Large intestine (tissue), 3 donors: ENCODE results near the gene COQ4. TPM values are rescaled to one million over a fixed set of nuclear protein-coding genes. Genes with fewer than 3 reads are reported as not detected.

Experiments used
- DNase-seq, 2 donors: peaks; one replicate each; pipeline versions ENCODE4 v3.0.0 to v3.0.0-alpha.2; 2013
- H3K27ac ChIP-seq: one replicate; pipeline ENCODE4 v1.5.1; 2013; ENCODE audit warnings: low read length
- H3K27me3 ChIP-seq: 2 replicates; pipeline ENCODE4 v1.6.1; 2013; ENCODE audit warnings: low read length; ENCODE audit not compliant: control insufficient read depth, insufficient read depth
- H3K36me3 ChIP-seq: 2 replicates; pipeline ENCODE4 v1.6.1; 2013; ENCODE audit warnings: low read length; ENCODE audit not compliant: control insufficient read depth, insufficient read depth
- H3K4me1 ChIP-seq: one replicate; pipeline ENCODE4 v1.6.1; 2013; ENCODE audit warnings: low read length; ENCODE audit not compliant: control insufficient read depth, insufficient read depth
- H3K4me3 ChIP-seq: one replicate; pipeline ENCODE4 v1.5.1; 2013; ENCODE audit warnings: low read length
- H3K9me3 ChIP-seq: one replicate; pipeline ENCODE4 v1.6.1; 2013; ENCODE audit warnings: mild to moderate bottlenecking, low read depth, low read length, moderate library complexity; ENCODE audit not compliant: control insufficient read depth
- WGBS: methylation state at CpG from one replicate; pipeline ENCODE4 v1.1.5; 2013; ENCODE audit warnings: low lambda C conversion rate; ENCODE audit not compliant: insufficient coverage; 5-methylcytosine and 5-hydroxymethylcytosine counted together
- polyA plus RNA-seq: library from polyadenylated mRNA; unstranded; fragments of 120-200 nt; gene quantifications from one replicate; pipeline ENCODE4 v1.2.1, GENCODE V29; 2013

Gene COQ4
- polyA plus RNA-seq, 1 donor, result 88.1 TPM

DNA sequence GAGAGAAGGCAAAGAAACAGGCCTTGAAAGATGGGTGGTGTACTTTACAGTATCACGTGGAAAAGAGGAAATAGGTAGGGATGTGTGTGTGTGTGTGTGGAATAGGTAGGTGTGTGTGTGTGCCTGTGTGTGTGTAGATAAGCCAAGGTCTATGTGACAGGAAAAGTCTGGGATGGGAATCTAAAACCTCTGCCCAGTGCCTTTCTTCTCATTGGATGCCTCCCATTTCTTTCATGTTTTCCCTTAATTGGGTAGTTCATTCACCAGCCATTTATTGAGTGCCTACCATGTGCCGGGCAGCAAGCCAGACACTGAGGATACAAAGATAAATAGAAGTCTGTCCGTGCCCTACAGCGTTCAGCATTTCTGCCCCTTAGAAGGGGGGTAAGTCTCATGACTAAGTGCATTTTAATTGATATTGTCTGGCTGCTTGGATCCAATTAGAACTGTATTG is 49.6 kb downstream of the COQ4 start:
- WGBS, result 17% methylated on average over 1 of the region's 4 CpGs
- no peaks in the 10 kb centered on the region for H3K27me3 ChIP-seq
- H3K27ac ChIP-seq, result peak overlapping the region; percentile 95
- H3K36me3 ChIP-seq, result peaks cover 12% of the 10 kb centered on the region
- peaks cover 5% of the 10 kb centered on the region for H3K4me1 ChIP-seq
- peak overlapping the region; percentile 73 for H3K4me3 ChIP-seq
- peak in 1 of 2 donors; percentile 57 for DNase-seq
- H3K9me3 ChIP-seq, result no peaks in the 10 kb centered on the region

GRCh38 chr9:128372784-128373183 is 50.1 kb downstream of the COQ4 start:
- no peak for DNase-seq
- H3K27ac ChIP-seq, result no peak overlapping the region
- H3K27me3 ChIP-seq, result no peaks in the 10 kb centered on the region
- no CpG with 5 or more reads among the region's 1 CpG for WGBS
- peaks cover 13% of the 10 kb centered on the region for H3K36me3 ChIP-seq
- no peak overlapping the region for H3K4me3 ChIP-seq
- H3K4me1 ChIP-seq, result peaks cover 5% of the 10 kb centered on the region
- H3K9me3 ChIP-seq, result no peaks in the 10 kb centered on the region

DNA sequence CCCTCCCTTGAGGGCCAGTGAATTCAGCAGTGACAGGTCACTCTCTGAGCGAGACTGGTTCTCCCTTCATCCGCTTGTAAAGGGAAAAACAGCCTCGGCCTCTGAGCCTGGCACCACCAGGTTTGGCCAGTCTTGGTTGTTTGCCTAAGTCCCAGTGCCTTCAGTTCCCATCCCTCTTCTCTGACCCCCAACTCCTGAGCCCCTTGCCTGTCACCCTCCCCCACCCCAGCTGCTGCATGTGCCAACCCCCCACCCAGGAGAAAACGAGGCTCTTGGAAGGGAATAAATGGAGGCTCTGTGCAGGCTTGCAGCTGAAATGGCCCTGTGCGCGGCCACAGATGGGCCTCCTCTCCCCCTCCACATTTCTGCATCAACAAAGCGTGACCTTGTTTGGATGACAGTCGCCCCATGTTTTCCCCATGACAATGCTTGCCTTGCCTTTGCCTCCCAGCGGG is 51.6 kb downstream of the COQ4 start:
- Histone ChIP-seq H3K27ac (no peak overlapping the region), H3K4me3 (no peak overlapping the region), H3K36me3 (peaks cover 22% of the 10 kb centered on the region), H3K9me3 (no peaks in the 10 kb centered on the region), H3K4me1 (peaks cover 5% of the 10 kb centered on the region), H3K27me3 (no peaks in the 10 kb centered on the region)
- no peak for DNase-seq
- WGBS, result no CpG with 5 or more reads among the region's 9 CpGs

- DNase-seq, result no peak
- Histone ChIP-seq H3K36me3 (peaks cover 27% of the 10 kb centered on the region), H3K27me3 (no peaks in the 10 kb centered on the region), H3K4me1 (no peaks in the 10 kb centered on the region), H3K9me3 (no peaks in the 10 kb centered on the region), H3K4me3 (no peak overlapping the region), H3K27ac (no peak overlapping the region)
- WGBS, result 80% methylated on average over 2 of the region's 5 CpGs
Measured at GRCh38 chr9:128375865-128376264, 53.2 kb downstream of the COQ4 start.

GRCh38 chr9:128382261-128382660 is 59.6 kb downstream of the COQ4 start:
- Histone ChIP-seq H3K27ac (no peak overlapping the region), H3K4me1 (no peaks in the 10 kb centered on the region), H3K27me3 (no peaks in the 10 kb centered on the region), H3K4me3 (no peak overlapping the region), H3K9me3 (no peaks in the 10 kb centered on the region), H3K36me3 (peaks cover 57% of the 10 kb centered on the region)
- no CpG with 5 or more reads among the region's 6 CpGs for WGBS
- DNase-seq, result no peak

DNA sequence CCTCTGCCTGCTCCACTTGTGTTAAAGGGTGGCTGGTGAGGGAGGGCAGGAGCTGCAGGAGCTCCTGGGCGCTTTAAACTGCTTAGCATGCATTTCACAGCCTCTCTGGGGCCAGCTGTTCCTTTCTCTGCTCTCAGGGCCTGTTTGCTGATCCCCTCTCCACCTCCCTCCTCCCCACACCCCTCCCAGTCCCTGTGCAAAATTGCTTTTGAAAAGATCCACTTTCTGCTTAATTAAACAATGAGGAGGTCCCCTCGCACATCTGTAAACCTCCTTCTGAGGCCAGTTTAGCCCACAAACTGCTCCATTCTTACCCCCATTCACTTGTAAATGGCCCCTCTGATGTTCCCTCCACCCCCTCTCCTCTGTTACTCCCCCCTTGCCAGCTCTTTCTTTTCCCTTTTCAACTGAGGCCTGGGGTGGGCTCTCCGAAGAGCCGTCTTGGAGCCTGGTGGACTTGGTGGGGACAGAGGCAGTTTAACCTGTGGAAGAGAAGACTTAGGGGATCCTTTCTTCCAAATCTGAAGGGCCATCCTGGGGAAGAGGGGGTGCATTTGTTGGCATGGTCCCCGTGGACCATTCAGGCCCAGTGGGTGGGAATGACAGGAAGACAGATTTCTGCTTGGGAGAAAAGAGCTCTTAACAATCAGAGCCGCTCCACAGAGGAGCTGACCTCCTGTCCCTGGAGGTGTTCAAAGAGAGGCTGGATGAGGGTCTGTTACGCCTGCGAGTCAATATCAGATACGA is 60.5 kb downstream of the COQ4 start:
- no peak for DNase-seq
- no peaks in the 10 kb centered on the region for H3K27me3 ChIP-seq
- WGBS, result 60% methylated on average over 1 of the region's 9 CpGs
- no peaks in the 10 kb centered on the region for H3K4me1 ChIP-seq
- no peak overlapping the region for H3K27ac ChIP-seq
- H3K4me3 ChIP-seq, result no peak overlapping the region
- no peaks in the 10 kb centered on the region for H3K9me3 ChIP-seq
- H3K36me3 ChIP-seq, result peaks cover 61% of the 10 kb centered on the region

Other genes starting within 250 kb of the COQ4 start
- 59.1 TPM for gene PTGES2, start 195.1 kb upstream of the COQ4 start, polyA plus RNA-seq
- gene LCN2, start 173.4 kb upstream of the COQ4 start, polyA plus RNA-seq, result 0.93 TPM
- 39.7 TPM for gene BBLN, start 162.6 kb upstream of the COQ4 start, polyA plus RNA-seq
- gene CIZ1, start 131.3 kb upstream of the COQ4 start, polyA plus RNA-seq, result 95.1 TPM
- gene DNM1, start 119.5 kb upstream of the COQ4 start, polyA plus RNA-seq, result 49.0 TPM
- 88.0 TPM for gene GOLGA2, start 46.8 kb upstream of the COQ4 start, polyA plus RNA-seq
- 21.6 TPM for gene SWI5, start 46.6 kb upstream of the COQ4 start, polyA plus RNA-seq
- gene TRUB2, start 392 bp upstream of the COQ4 start, polyA plus RNA-seq, result 30.2 TPM
- 33.7 TPM for gene SLC27A4, start 17.7 kb downstream of the COQ4 start, polyA plus RNA-seq
- gene URM1, start 48.5 kb downstream of the COQ4 start, polyA plus RNA-seq, result 62.7 TPM
- gene CERCAM, start 98.0 kb downstream of the COQ4 start, polyA plus RNA-seq, result 19.9 TPM
- gene ODF2, start 133.2 kb downstream of the COQ4 start, polyA plus RNA-seq, result 27.1 TPM
- gene GLE1, start 181.9 kb downstream of the COQ4 start, polyA plus RNA-seq, result 26.9 TPM
- gene SPTAN1, start 229.7 kb downstream of the COQ4 start, polyA plus RNA-seq, result 240 TPM